ENCODE results near the gene HOATZ.

DNA sequence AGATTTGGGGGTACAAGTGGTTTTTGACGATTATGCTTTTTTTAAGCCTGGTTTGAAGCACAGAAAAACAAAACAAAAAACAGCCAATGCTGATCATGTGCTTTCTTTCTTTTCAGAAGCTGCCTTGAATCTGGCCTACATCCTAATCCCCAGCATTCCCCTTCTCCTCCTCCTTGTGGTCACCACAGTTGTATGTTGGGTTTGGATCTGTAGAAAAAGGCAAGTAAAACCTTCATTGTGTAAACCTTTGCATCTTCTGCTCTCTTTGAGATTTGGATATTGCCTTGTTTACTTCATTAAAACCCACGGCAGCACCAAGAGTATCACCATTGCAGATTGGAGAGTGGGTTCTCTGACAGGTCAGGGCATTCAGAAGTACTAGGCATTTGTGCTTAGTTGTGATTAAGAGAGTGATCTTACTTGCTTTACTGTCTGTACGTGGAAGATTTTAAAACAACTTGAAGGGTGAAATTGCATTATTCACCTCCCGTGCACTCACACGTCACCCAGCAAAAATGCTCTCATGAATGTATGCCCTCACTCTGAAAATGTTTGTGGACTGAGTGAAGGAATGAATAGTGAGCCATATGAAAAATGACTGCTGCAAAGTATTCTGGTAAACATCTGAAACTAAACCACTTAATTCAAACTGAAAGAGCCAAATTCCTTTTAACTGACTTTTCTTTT is 43.0 kb downstream of the HOATZ start:
- TF ChIP-seq, protein P1, sequence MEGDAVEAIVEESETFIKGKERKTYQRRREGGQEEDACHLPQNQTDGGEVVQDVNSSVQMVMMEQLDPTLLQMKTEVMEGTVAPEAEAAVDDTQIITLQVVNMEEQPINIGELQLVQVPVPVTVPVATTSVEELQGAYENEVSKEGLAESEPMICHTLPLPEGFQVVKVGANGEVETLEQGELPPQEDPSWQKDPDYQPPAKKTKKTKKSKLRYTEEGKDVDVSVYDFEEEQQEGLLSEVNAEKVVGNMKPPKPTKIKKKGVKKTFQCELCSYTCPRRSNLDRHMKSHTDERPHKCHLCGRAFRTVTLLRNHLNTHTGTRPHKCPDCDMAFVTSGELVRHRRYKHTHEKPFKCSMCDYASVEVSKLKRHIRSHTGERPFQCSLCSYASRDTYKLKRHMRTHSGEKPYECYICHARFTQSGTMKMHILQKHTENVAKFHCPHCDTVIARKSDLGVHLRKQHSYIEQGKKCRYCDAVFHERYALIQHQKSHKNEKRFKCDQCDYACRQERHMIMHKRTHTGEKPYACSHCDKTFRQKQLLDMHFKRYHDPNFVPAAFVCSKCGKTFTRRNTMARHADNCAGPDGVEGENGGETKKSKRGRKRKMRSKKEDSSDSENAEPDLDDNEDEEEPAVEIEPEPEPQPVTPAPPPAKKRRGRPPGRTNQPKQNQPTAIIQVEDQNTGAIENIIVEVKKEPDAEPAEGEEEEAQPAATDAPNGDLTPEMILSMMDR (IDR thresholded peaks at IDR 0.05), result no peak
- no peak for TF ChIP-seq POLR2A (IDR thresholded peaks at IDR 0.05)

All from testis (tissue), 2 donors.